GF-D8 (cell line): ENCODE data around the gene CHIT1.

Experiments used
- DNase-seq: peaks from one replicate; lab custom pipeline; 2025; lab: John Stamatoyannopoulos, UW

Gene CHIT1

GRCh38 chr1:203188686-203189232 lies 40.7 kb downstream of the CHIT1 start:
- no peak for DNase-seq

GRCh38 chr1:203187689-203188264 lies 41.7 kb downstream of the CHIT1 start:
- DNase-seq, result no peak

GRCh38 chr1:203187304-203187685 lies 42.2 kb downstream of the CHIT1 start:
- DNase-seq, result no peak

- DNase-seq, result peak; percentile 64
Measured at GRCh38 chr1:203186446-203187303, 42.8 kb downstream of the CHIT1 start, which contains the start of gene CHI3L1. Gene CHI3L1, minus strand, starts transcription at chr1:203186704. Its CDS starts 81 bp downstream, at chr1:203186623.

GRCh38 chr1:203186091-203186445 lies 43.4 kb downstream of the CHIT1 start:
- no peak for DNase-seq

GRCh38 chr1:203185585-203185984 lies 43.9 kb downstream of the CHIT1 start:
- no peak for DNase-seq

GRCh38 chr1:203185061-203185461 lies 44.4 kb downstream of the CHIT1 start:
- no peak for DNase-seq

GRCh38 chr1:203184467-203184866 lies 45.0 kb downstream of the CHIT1 start:
- no peak for DNase-seq

GRCh38 chr1:203183828-203184227 lies 45.6 kb downstream of the CHIT1 start:
- DNase-seq, result no peak

- DNase-seq, result no peak
Measured at GRCh38 chr1:203182387-203182953, 47.0 kb downstream of the CHIT1 start.

GRCh38 chr1:203181586-203182386 lies 47.7 kb downstream of the CHIT1 start:
- DNase-seq, result no peak

GRCh38 chr1:203180611-203181330 lies 48.7 kb downstream of the CHIT1 start:
- DNase-seq, result no peak

GRCh38 chr1:203179667-203180005 lies 49.8 kb downstream of the CHIT1 start:
- no peak for DNase-seq

- no peak for DNase-seq
Measured at GRCh38 chr1:203178821-203179666, 50.4 kb downstream of the CHIT1 start.

GRCh38 chr1:203178083-203178482 lies 51.4 kb downstream of the CHIT1 start:
- DNase-seq, result no peak

GRCh38 chr1:203177470-203178039 lies 51.9 kb downstream of the CHIT1 start:
- DNase-seq, result no peak

GRCh38 chr1:203177036-203177405 lies 52.5 kb downstream of the CHIT1 start:
- DNase-seq, result no peak

- DNase-seq, result no peak
Measured at GRCh38 chr1:203176273-203177035, 53.0 kb downstream of the CHIT1 start.

GRCh38 chr1:203175827-203176241 lies 53.6 kb downstream of the CHIT1 start:
- peak; percentile 31 for DNase-seq
